ENCODE results near the gene SLC23A2. TPM values are rescaled to one million over a fixed set of nuclear protein-coding genes. Genes with fewer than 3 reads are reported as not detected.

The SLC23A2 gene
- total and polyA plus RNA-seq, 12 donors, result 51.0 to 294 (median 145) TPM

DNA sequence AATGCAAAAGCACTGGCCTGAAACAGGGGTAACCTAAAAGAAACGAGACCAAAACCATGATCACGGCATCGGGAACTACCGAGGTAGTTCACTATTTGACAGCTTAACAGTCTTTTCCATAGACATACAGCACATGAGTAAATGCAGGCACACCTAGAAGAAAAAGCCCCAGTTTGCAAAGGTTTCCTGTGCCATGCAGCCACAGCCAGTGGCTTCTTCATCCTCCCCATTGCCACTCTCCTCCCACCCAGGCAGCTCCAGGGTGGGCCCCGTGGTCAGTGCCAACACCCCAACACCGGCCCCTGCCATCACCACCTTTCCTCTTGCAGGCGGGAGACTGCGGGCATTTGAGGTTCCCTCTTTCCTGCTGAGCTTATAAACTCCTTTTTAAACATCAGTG is 115.4 kb downstream of the SLC23A2 start:
- intact Hi-C loops (cut with DNase I), result no loop called here
- H3K27ac ChIP-seq, result no peak overlapping the region
- TF ChIP-seq, protein P1, sequence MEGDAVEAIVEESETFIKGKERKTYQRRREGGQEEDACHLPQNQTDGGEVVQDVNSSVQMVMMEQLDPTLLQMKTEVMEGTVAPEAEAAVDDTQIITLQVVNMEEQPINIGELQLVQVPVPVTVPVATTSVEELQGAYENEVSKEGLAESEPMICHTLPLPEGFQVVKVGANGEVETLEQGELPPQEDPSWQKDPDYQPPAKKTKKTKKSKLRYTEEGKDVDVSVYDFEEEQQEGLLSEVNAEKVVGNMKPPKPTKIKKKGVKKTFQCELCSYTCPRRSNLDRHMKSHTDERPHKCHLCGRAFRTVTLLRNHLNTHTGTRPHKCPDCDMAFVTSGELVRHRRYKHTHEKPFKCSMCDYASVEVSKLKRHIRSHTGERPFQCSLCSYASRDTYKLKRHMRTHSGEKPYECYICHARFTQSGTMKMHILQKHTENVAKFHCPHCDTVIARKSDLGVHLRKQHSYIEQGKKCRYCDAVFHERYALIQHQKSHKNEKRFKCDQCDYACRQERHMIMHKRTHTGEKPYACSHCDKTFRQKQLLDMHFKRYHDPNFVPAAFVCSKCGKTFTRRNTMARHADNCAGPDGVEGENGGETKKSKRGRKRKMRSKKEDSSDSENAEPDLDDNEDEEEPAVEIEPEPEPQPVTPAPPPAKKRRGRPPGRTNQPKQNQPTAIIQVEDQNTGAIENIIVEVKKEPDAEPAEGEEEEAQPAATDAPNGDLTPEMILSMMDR (IDR thresholded peaks at IDR 0.05), result no peak
- TF ChIP-seq POLR2A (IDR thresholded peaks at IDR 0.05), result no peak
- no peak for DNase-seq
- H3K36me3 ChIP-seq (replicated peaks in 1 of 2), result peaks cover 0 to 57% of the 10 kb centered on the region in 2 donors
- no peaks in the 10 kb centered on the region for H3K27me3 ChIP-seq
- H3K4me3 ChIP-seq, result no peak overlapping the region
- no peaks in the 10 kb centered on the region for H3K9me3 ChIP-seq (replicated peaks in 1 of 3)
- 74 to 85% (median 82%) methylated on average over 8 of the region's 8 CpGs for WGBS, 4 donors
- peaks cover 0 to 8% of the 10 kb centered on the region in 2 donors for H3K4me1 ChIP-seq (replicated peaks in 1 of 2)

DNA sequence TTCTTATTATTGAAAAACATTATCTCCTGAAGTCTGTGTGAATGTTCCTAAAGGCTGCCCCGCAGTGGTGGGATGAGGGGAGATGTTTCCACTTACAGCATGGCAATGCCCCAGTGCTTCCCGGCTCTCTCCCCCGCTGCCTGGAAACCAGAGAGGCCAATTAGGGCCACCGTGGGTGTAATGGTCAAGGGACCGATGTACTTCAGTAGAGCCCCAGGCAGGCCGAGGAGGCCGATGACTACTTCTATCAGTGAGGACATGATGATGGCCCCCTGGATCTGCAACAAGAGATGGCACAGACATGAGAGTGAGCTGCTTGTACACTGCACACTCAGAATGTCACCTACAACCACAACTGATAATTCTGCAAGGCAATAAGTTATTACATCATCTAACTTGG is 117.8 kb downstream of the SLC23A2 start:
- 74 to 85% (median 80%) methylated on average over 7 of the region's 7 CpGs for WGBS, 4 donors
- Histone ChIP-seq H3K36me3 (replicated peaks in 1 of 2) (peaks cover 0 to 52% of the 10 kb centered on the region in 2 donors), H3K4me1 (replicated peaks in 1 of 2) (peaks cover 0 to 8% of the 10 kb centered on the region in 2 donors), H3K4me3 (no peak overlapping the region), H3K9me3 (replicated peaks in 1 of 3) (no peaks in the 10 kb centered on the region), H3K27me3 (no peaks in the 10 kb centered on the region), H3K27ac (peak overlapping the region in 2 of 5 donors; percentile 10 to 20)
- intact Hi-C loops (cut with DNase I), result no loop called here
- TF ChIP-seq, protein P1 (IDR thresholded peaks at IDR 0.05), result no peak
- TF ChIP-seq POLR2A (IDR thresholded peaks at IDR 0.05), result no peak
- peak in 1 of 7 donors; percentile 50 for DNase-seq

DNA sequence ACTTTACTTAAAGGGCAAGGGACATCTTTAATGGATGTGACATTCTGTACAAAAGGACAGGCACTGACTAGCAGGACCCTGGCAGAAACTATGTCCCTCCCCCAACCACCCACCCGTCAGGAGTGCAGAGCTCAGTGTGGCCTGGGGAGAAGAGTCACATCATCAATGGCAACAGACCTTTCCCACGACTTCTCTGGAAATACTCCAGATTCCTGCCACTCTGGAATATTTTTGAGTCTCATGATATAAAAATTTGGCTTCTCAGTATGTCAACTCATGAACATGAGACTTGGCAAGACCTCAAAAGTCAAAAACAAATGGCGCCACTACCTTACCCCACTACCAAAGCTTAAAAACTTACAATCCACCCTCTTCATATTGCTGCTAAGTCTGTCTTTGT is 118.3 kb downstream of the SLC23A2 start:
- TF ChIP-seq POLR2A (IDR thresholded peaks at IDR 0.05), result no peak
- TF ChIP-seq, protein P1 (IDR thresholded peaks at IDR 0.05), result no peak
- peak in 1 of 7 donors; percentile 39 for DNase-seq
- peak overlapping the region in 2 of 5 donors; percentile 10 to 20 for H3K27ac ChIP-seq
- no peaks in the 10 kb centered on the region for H3K27me3 ChIP-seq
- peaks cover 0 to 52% of the 10 kb centered on the region in 2 donors for H3K36me3 ChIP-seq (replicated peaks in 1 of 2)
- peaks cover 0 to 8% of the 10 kb centered on the region in 2 donors for H3K4me1 ChIP-seq (replicated peaks in 1 of 2)
- H3K4me3 ChIP-seq, result no peak overlapping the region
- intact Hi-C loops (cut with DNase I), result no loop called here
- no peaks in the 10 kb centered on the region for H3K9me3 ChIP-seq (replicated peaks in 1 of 3)
- WGBS, 4 donors, result 64 to 68% (median 67%) methylated on average over 3 of the region's 3 CpGs

DNA sequence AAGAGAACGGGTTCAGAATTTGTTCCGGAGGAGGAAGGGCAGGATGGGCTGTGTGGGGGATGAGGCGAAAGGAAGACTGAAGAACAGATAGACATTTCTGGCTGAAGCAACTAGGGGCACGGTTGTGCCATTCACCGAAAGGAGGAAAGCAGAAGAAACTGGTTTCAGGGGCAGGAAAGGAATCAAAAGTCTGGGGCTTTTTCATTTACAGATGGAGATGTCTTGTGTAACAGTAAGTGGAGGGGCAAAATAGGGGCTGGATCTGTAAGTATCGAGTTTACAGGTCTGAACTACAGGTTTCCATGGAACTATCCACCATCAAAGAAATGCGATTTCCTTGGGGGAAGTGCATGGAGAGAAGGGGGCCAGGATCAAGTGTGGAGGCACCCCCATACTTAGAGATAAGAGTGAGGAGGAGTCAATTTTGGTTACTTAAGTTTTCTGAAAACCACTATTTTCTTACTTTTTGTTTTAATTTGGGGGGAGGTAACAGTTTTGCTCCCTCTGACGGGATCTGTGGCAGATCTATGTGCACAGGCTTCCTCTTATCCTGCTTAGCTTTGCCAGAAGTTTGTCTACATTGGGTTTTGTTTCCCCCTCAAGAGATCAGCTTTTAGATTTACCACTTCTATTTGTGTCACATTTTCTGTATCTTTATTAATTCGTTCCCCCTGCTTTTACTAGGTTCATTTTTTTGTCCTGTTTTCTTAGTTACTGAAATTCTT is 120.1 kb downstream of the SLC23A2 start:
- intact Hi-C loops (cut with DNase I), result no loop called here
- peaks cover 0 to 52% of the 10 kb centered on the region in 2 donors for H3K36me3 ChIP-seq (replicated peaks in 1 of 2)
- no peak overlapping the region for H3K4me3 ChIP-seq
- DNase-seq, result peak in 1 of 7 donors; percentile 4
- 77 to 85% (median 78%) methylated on average over 9 of the region's 9 CpGs for WGBS, 4 donors
- no peak overlapping the region for H3K27ac ChIP-seq
- H3K9me3 ChIP-seq (replicated peaks in 1 of 3), result no peaks in the 10 kb centered on the region
- peaks cover 0 to 3% of the 10 kb centered on the region in 2 donors for H3K4me1 ChIP-seq (replicated peaks in 1 of 2)
- H3K27me3 ChIP-seq, result no peaks in the 10 kb centered on the region
- TF ChIP-seq, protein P1 (IDR thresholded peaks at IDR 0.05), result no peak
- TF ChIP-seq POLR2A (IDR thresholded peaks at IDR 0.05), result no peak
